HEK293 (cell line): ENCODE measurements around the gene TUBG2.

Source experiments
- CTCF ChIA-PET: fragments of 350-600 bp; formaldehyde crosslinking; extraction: SDS; loops from one replicate; lab custom pipeline; 2021; ENCODE audit warnings: antibody characterized with exemption; lab: Yijun Ruan, JAX
- POLR2A ChIA-PET: fragments of 300-600 bp; formaldehyde crosslinking; extraction: SDS; loops from one replicate; lab custom pipeline; 2020; ENCODE audit warnings: antibody characterized with exemption, inconsistent platforms; lab: Yijun Ruan, JAX
- H3K27ac ChIP-seq: fragments of 200-500 bp; sonication (Bioruptor generic); 2 replicates; pipeline ENCODE4 v1.5.1; 2014; ENCODE audit warnings: low read depth, low read length, control low read depth, inconsistent platforms; ENCODE audit errors: extremely low read depth
- H3K36me3 ChIP-seq, 2 experiments: fragments of 200-500 bp in 1 of 2; sonication (Bioruptor generic) in 1 of 2; 1 replicate in 1 of 2; 2 replicates in 1 of 2; pipeline ENCODE4 v1.5.1; 2014 to 2017; ENCODE audit warnings: inconsistent platforms in 2 of 2, low read length in 2 of 2; ENCODE audit not compliant: control insufficient read depth in 2 of 2, insufficient read depth in 1 of 2
- H3K4me1 ChIP-seq: fragments of 200-500 bp; sonication (Bioruptor generic); 2 replicates; pipeline ENCODE4 v1.5.1; 2014; ENCODE audit warnings: mild to moderate bottlenecking, low read length, inconsistent platforms; ENCODE audit not compliant: control insufficient read depth, insufficient read depth
- H3K4me3 ChIP-seq: 2 replicates; pipeline ENCODE4 v1.5.1; 2011; ENCODE audit warnings: low read depth, mild to moderate bottlenecking, control low read depth, low read length, moderate library complexity
- H3K9me3 ChIP-seq: fragments of 200-500 bp; sonication (Bioruptor generic); 2 replicates; pipeline ENCODE4 v1.5.1; 2014; ENCODE audit warnings: low read depth, low read length, inconsistent platforms; ENCODE audit not compliant: control insufficient read depth, insufficient read depth
- BCL6B ChIP-seq: fragments of 450-650 bp; formaldehyde crosslinking; IDR thresholded peaks from 2 replicates; pipeline ENCODE4 v1.5.1; 2017; ENCODE audit warnings: missing biosample characterization, missing genetic modification characterization
- GLI2 ChIP-seq: fragments of 450-650 bp; formaldehyde crosslinking; IDR thresholded peaks from 2 replicates; pipeline ENCODE4; 2017; ENCODE audit warnings: missing biosample characterization, missing genetic modification characterization, low read depth, borderline replicate concordance
- KLF9 ChIP-seq: fragments of 450-650 bp; formaldehyde crosslinking; IDR thresholded peaks from 2 replicates; pipeline ENCODE4 v1.5.1; 2016; ENCODE audit warnings: missing biosample characterization, missing genetic modification characterization, low read depth
- MEIS1 ChIP-seq: sonication (generic); formaldehyde crosslinking; IDR thresholded peaks from 2 replicates; pipeline ENCODE4 v1.8.1; 2022; ENCODE audit warnings: missing genetic modification reagents, mild to moderate bottlenecking, borderline replicate concordance
- RBAK ChIP-seq: fragments of 450-650 bp; formaldehyde crosslinking; IDR thresholded peaks from 2 replicates; pipeline ENCODE4 v1.5.1; 2016; ENCODE audit warnings: missing biosample characterization, missing genetic modification characterization
- TCF7L2 ChIP-seq: IDR thresholded peaks from 2 replicates; pipeline ENCODE4 v1.6.1; 2011; ENCODE audit warnings: low read depth, mild to moderate bottlenecking, inconsistent platforms, low read length, moderate library complexity, borderline replicate concordance
- ZBTB21 ChIP-seq: fragments of 450-650 bp; formaldehyde crosslinking; IDR thresholded peaks from 2 replicates; pipeline ENCODE4 v1.5.1; 2017; ENCODE audit warnings: missing biosample characterization, missing genetic modification characterization
- ZBTB44 ChIP-seq: fragments of 450-650 bp; IDR thresholded peaks from 2 replicates; pipeline ENCODE4 v1.5.1; 2018; ENCODE audit warnings: missing biosample characterization, mild to moderate bottlenecking, missing genetic modification characterization
- ZBTB49 ChIP-seq: fragments of 450-650 bp; formaldehyde crosslinking; IDR thresholded peaks from 2 replicates; pipeline ENCODE4 v1.5.1; 2016; ENCODE audit warnings: missing biosample characterization, missing genetic modification characterization, low read depth
- ZBTB7A ChIP-seq: fragments of 450-650 bp; formaldehyde crosslinking; IDR thresholded peaks from 2 replicates; pipeline ENCODE4 v1.5.1; 2016; ENCODE audit warnings: low read depth, missing biosample characterization, missing genetic modification characterization
- ZBTB8A ChIP-seq: fragments of 450-650 bp; formaldehyde crosslinking; IDR thresholded peaks from 2 replicates; pipeline ENCODE4 v1.5.1; 2016; ENCODE audit warnings: missing biosample characterization, missing genetic modification characterization
- ZFP3 ChIP-seq: fragments of 450-650 bp; formaldehyde crosslinking; IDR thresholded peaks from 2 replicates; pipeline ENCODE4 v1.5.1; 2016; ENCODE audit warnings: low read depth, missing biosample characterization, missing genetic modification characterization
- ZNF10 ChIP-seq: fragments of 450-650 bp; formaldehyde crosslinking; IDR thresholded peaks from 2 replicates; pipeline ENCODE4 v1.5.1; 2017; ENCODE audit warnings: missing biosample characterization, missing genetic modification characterization
- ZNF16 ChIP-seq: fragments of 450-650 bp; formaldehyde crosslinking; IDR thresholded peaks from 2 replicates; pipeline ENCODE4 v1.5.1; 2016; ENCODE audit warnings: low read depth, missing biosample characterization, missing genetic modification characterization
- ZNF18 ChIP-seq: fragments of 450-650 bp; formaldehyde crosslinking; IDR thresholded peaks from 2 replicates; pipeline ENCODE4 v1.5.1; 2016; ENCODE audit warnings: missing biosample characterization, missing genetic modification characterization
- ZNF202 ChIP-seq: fragments of 450-650 bp; formaldehyde crosslinking; IDR thresholded peaks from 2 replicates; pipeline ENCODE4 v1.5.1; 2016; ENCODE audit warnings: missing biosample characterization, missing genetic modification characterization, borderline replicate concordance
- ZNF214 ChIP-seq: fragments of 450-650 bp; formaldehyde crosslinking; IDR thresholded peaks from 2 replicates; pipeline ENCODE4 v1.5.1; 2017; ENCODE audit warnings: missing biosample characterization, mild to moderate bottlenecking, missing genetic modification characterization, borderline replicate concordance
- ZNF23 ChIP-seq: fragments of 450-650 bp; formaldehyde crosslinking; IDR thresholded peaks from 2 replicates; pipeline ENCODE4 v1.5.1; 2016; ENCODE audit warnings: missing biosample characterization, missing genetic modification characterization, borderline replicate concordance
- ZNF239 ChIP-seq: fragments of 450-650 bp; formaldehyde crosslinking; IDR thresholded peaks from 2 replicates; pipeline ENCODE4 v1.5.1; 2016; ENCODE audit warnings: missing biosample characterization, missing genetic modification characterization
- ZNF354C ChIP-seq: fragments of 450-650 bp; formaldehyde crosslinking; IDR thresholded peaks from 2 replicates; pipeline ENCODE4 v1.5.1; 2016; ENCODE audit warnings: missing biosample characterization, missing genetic modification characterization, low read depth, borderline replicate concordance
- ZNF433 ChIP-seq: fragments of 450-650 bp; formaldehyde crosslinking; IDR thresholded peaks from 2 replicates; pipeline ENCODE4 v1.5.1; 2016; ENCODE audit warnings: missing biosample characterization, missing genetic modification characterization, low read depth
- ZNF488 ChIP-seq: fragments of 450-650 bp; formaldehyde crosslinking; IDR thresholded peaks from 2 replicates; pipeline ENCODE4 v1.5.1; 2016; ENCODE audit warnings: missing biosample characterization, missing genetic modification characterization
- ZNF549 ChIP-seq: fragments of 450-650 bp; IDR thresholded peaks from 2 replicates; pipeline ENCODE4 v1.5.1; 2018; ENCODE audit warnings: missing biosample characterization, missing genetic modification characterization, mild to moderate bottlenecking, inconsistent platforms, moderate library complexity
- ZNF555 ChIP-seq: fragments of 450-650 bp; formaldehyde crosslinking; conservative IDR thresholded peaks from 2 replicates; pipeline ENCODE4 v1.5.1; 2017; ENCODE audit warnings: missing biosample characterization, mild to moderate bottlenecking, missing genetic modification characterization, inconsistent platforms
- ZNF626 ChIP-seq: fragments of 450-650 bp; sonication (Bioruptor Pico); formaldehyde crosslinking; IDR thresholded peaks from 2 replicates; pipeline ENCODE4 v1.5.1; 2018; ENCODE audit warnings: missing biosample characterization, missing genetic modification characterization, inconsistent platforms
- ZNF629 ChIP-seq: fragments of 450-650 bp; formaldehyde crosslinking; IDR thresholded peaks from 2 replicates; pipeline ENCODE4 v1.5.1; 2017; ENCODE audit warnings: missing biosample characterization, missing genetic modification characterization
- ZNF707 ChIP-seq: fragments of 450-650 bp; formaldehyde crosslinking; IDR thresholded peaks from 2 replicates; pipeline ENCODE4 v1.5.1; 2016; ENCODE audit warnings: missing biosample characterization, missing genetic modification characterization
- ZNF768 ChIP-seq: fragments of 450-650 bp; formaldehyde crosslinking; IDR thresholded peaks from 2 replicates; pipeline ENCODE4 v1.5.1; 2018; ENCODE audit warnings: missing biosample characterization, mild to moderate bottlenecking, missing genetic modification characterization
- ZNF837 ChIP-seq: fragments of 450-650 bp; formaldehyde crosslinking; IDR thresholded peaks from 2 replicates; pipeline ENCODE4 v1.5.1; 2016; ENCODE audit warnings: missing biosample characterization, missing genetic modification characterization
- ZSCAN23 ChIP-seq: fragments of 450-650 bp; formaldehyde crosslinking; IDR thresholded peaks from 2 replicates; pipeline ENCODE4 v1.5.1; 2016; ENCODE audit warnings: missing biosample characterization, missing genetic modification characterization
- ZXDB ChIP-seq: fragments of 450-650 bp; formaldehyde crosslinking; IDR thresholded peaks from 2 replicates; pipeline ENCODE4 v1.5.1; 2016; ENCODE audit warnings: missing biosample characterization, missing genetic modification characterization

Gene TUBG2

GRCh38 chr17:42675965-42676423 lies 16.9 kb downstream of the TUBG2 start (continued):
- TF ChIP-seq TCF7L2 (no peak), KLF9 (tag by site-specific recombination) (no peak), ZBTB7A (tag by site-specific recombination) (peak; percentile 66; the same call in 1 of the 2 replicates), BCL6B (tag by site-specific recombination) (no peak), ZFP3 (tag by site-specific recombination) (no peak), ZNF837 (no peak), ZNF488 (tag by site-specific recombination) (no peak), ZNF555 (tag by site-specific recombination) (no peak), ZNF18 (tag by site-specific recombination) (no peak), ZBTB8A (tag by site-specific recombination) (peak; percentile 43; the same call in 1 of the 2 replicates), ZNF433 (no peak), ZNF629 (tag by site-specific recombination) (0 out of 2 replicates have a peak, but pooled peaks have one; percentile 0), GLI2 (tag by site-specific recombination) (no peak), ZNF16 (tag by site-specific recombination) (no peak), ZNF23 (tag by site-specific recombination) (no peak), ZNF626 (tag by site-specific recombination) (no peak), ZNF214 (tag by site-specific recombination) (no peak), RBAK (no peak), ZXDB (tag by site-specific recombination) (no peak), ZNF768 (tag by site-specific recombination) (no peak), ZNF354C (tag by site-specific recombination) (no peak), ZBTB21 (no peak), ZNF549 (tag by site-specific recombination) (no peak), ZNF707 (no peak)
- TF ChIP-seq, all 188 proteins: peak for 17

GRCh38 chr17:42676424-42677011 lies 17.4 kb downstream of the TUBG2 start, which contains the start of gene PLEKHH3:
TSS of gene PLEKHH3 (minus strand) at chr17:42676994. CDS start at chr17:42676563, 431 bp downstream.
- no peaks in the 10 kb centered on the region for H3K9me3 ChIP-seq
- POLR2A ChIA-PET, result interaction anchor here (0.6 to 6.1 kb wide), 16 partner anchors 9 to 802 kb away, joined by 3 to 56 read pairs (median 6); partner anchors contain the start of genes CAVIN1, NAGLU, PSMC3IP and RETREG3
- H3K27ac ChIP-seq, result peak within 1 kb of the TSS; percentile 90
- peaks cover 0 to 23% of the 10 kb centered on the region in 2 experiments; a peak in 1 of 3 replicates for H3K36me3 ChIP-seq
- H3K4me1 ChIP-seq, result peaks cover 18% of the 10 kb centered on the region
- CTCF ChIA-PET, result interaction anchor here (0.6 to 3.3 kb wide), 10 partner anchors 11 to 287 kb away, joined by 3 to 22 read pairs (median 4); partner anchors contain the start of genes PSMC3IP and RAMP2
- peak within 1 kb of the TSS; percentile 82 for H3K4me3 ChIP-seq
- TF ChIP-seq ZNF202 (tag by site-specific recombination), result no peak
- no peak for TF ChIP-seq MEIS1 (CRISPR knock-in tag)
- TF ChIP-seq ZSCAN23 (tag by site-specific recombination), result no peak
- TF ChIP-seq ZBTB49, result no peak
- no peak for TF ChIP-seq ZBTB44
- no peak for TF ChIP-seq ZNF10 (tag by site-specific recombination)
- TF ChIP-seq ZNF239 (tag by site-specific recombination), result 0 out of 2 replicates have a peak, but pooled peaks have one; percentile 43
